Astrocyte (in vitro differentiated cells and primary cell): ENCODE measurements around the gene DCST2. TPM values are rescaled to one million over a fixed set of nuclear protein-coding genes. Genes with fewer than 3 reads are reported as not detected.

Experiments used
- DNase-seq: peaks from one replicate; pipeline ENCODE4 v3.0.0-alpha.2; 2010; ENCODE audit warnings: low read depth
- FAIRE-seq: peaks from 2 replicates; lab custom pipeline; 2011; peaks lifted over from hg19 to GRCh38; lab: Jason Lieb, UNC
- H2AFZ ChIP-seq: 2 replicates; pipeline ENCODE4 v1.6.0; 2012; ENCODE audit warnings: low read depth, low read length, inconsistent platforms
- H3K27ac ChIP-seq: 2 replicates; pipeline ENCODE4 v1.5.1; 2011; ENCODE audit warnings: low read depth, low read length, inconsistent platforms
- H3K27me3 ChIP-seq: 2 replicates; pipeline ENCODE4 v1.6.0; 2011; ENCODE audit warnings: low read length, inconsistent platforms; ENCODE audit not compliant: insufficient read depth
- H3K36me3 ChIP-seq: 2 replicates; pipeline ENCODE4 v1.5.1; 2011; ENCODE audit warnings: low read length, inconsistent platforms; ENCODE audit not compliant: insufficient read depth
- H3K4me1 ChIP-seq: 2 replicates; pipeline ENCODE4 v1.5.1; 2011; ENCODE audit warnings: low read length, inconsistent platforms; ENCODE audit not compliant: insufficient read depth
- H3K4me2 ChIP-seq: 2 replicates; pipeline ENCODE4 v1.6.0; 2012; ENCODE audit warnings: low read length, inconsistent platforms
- H3K4me3 ChIP-seq: 2 replicates; pipeline ENCODE4 v1.5.1; 2011; ENCODE audit warnings: low read depth, mild to moderate bottlenecking, low read length, inconsistent platforms; ENCODE audit not compliant: insufficient read depth
- H3K79me2 ChIP-seq: 2 replicates; pipeline ENCODE4 v1.6.0; 2012; ENCODE audit warnings: mild to moderate bottlenecking, low read length, inconsistent platforms; ENCODE audit not compliant: insufficient read depth
- H3K9ac ChIP-seq: 2 replicates; pipeline ENCODE4 v1.6.0; 2012; ENCODE audit warnings: mild to moderate bottlenecking, low read length, inconsistent platforms
- H3K9me3 ChIP-seq: 2 replicates; pipeline ENCODE4 v1.5.1; 2012; ENCODE audit warnings: low read depth, mild to moderate bottlenecking, low read length, inconsistent platforms; ENCODE audit not compliant: insufficient read depth
- H4K20me1 ChIP-seq: 2 replicates; pipeline ENCODE4 v1.6.0; 2012; ENCODE audit warnings: low read length, inconsistent platforms; ENCODE audit not compliant: insufficient read depth
- H3K27ac Mint-ChIP-seq: one replicate; pipeline ENCODE4 v1.8.0; 2021; ENCODE audit warnings: mild to moderate bottlenecking, mixed read lengths; ENCODE audit not compliant: unreplicated experiment
- H3K27me3 Mint-ChIP-seq: one replicate; pipeline ENCODE4 v1.8.0; 2021; ENCODE audit warnings: low read depth, mixed read lengths; ENCODE audit not compliant: unreplicated experiment
- H3K36me3 Mint-ChIP-seq: one replicate; pipeline ENCODE4 v1.8.0; 2021; ENCODE audit warnings: low read depth, mixed read lengths; ENCODE audit not compliant: unreplicated experiment
- H3K4me1 Mint-ChIP-seq: one replicate; pipeline ENCODE4 v1.8.0; 2021; ENCODE audit warnings: low read depth, mixed read lengths; ENCODE audit not compliant: unreplicated experiment
- H3K4me3 Mint-ChIP-seq: one replicate; pipeline ENCODE4 v1.8.0; 2021; ENCODE audit warnings: mild to moderate bottlenecking, moderate library complexity, mixed read lengths; ENCODE audit not compliant: unreplicated experiment
- H3K9me3 Mint-ChIP-seq: one replicate; pipeline ENCODE4 v1.8.0; 2021; ENCODE audit warnings: mild to moderate bottlenecking, mixed read lengths; ENCODE audit not compliant: unreplicated experiment
- CTCF ChIP-seq: IDR thresholded peaks from 2 replicates; pipeline ENCODE4 v1.5.1; 2011; ENCODE audit warnings: low read depth, mild to moderate bottlenecking, inconsistent platforms, low read length, moderate library complexity; ENCODE audit not compliant: insufficient read depth
- EZH2 ChIP-seq: IDR thresholded peaks from 2 replicates; pipeline ENCODE4 v1.6.1; 2012; ENCODE audit warnings: mild to moderate bottlenecking, low read length, inconsistent platforms; ENCODE audit not compliant: insufficient read depth
- total RNA-seq: library from RNA; stranded (reverse); gene quantifications from 2 replicates; pipeline ENCODE4 v1.2.1, GENCODE V29; 2021

The DCST2 gene
- total RNA-seq, 1 donor from 2014 or later = 0.34 TPM

- H3K36me3 Mint-ChIP-seq = peaks cover 2% of the 10 kb centered on the region
- H3K4me1 Mint-ChIP-seq = peaks cover 16% of the 10 kb centered on the region
- H2AFZ ChIP-seq = peak within 1 kb of the TSS; percentile 75
These were observed 59.3 kb downstream of the DCST2 start, which contains the start of gene CKS1B for GRCh38 chr1:154974102-154974807. Gene CKS1B, plus strand, starts transcription at chr1:154974681. Its CDS starts 65 bp downstream, at chr1:154974746.

GRCh38 chr1:154973344-154974101 is 60.1 kb downstream of the DCST2 start:
- no peaks in the 10 kb centered on the region for H3K36me3 ChIP-seq
- peaks cover 18% of the 10 kb centered on the region for H3K4me1 Mint-ChIP-seq
- peak overlapping the region; percentile 94 for H3K4me2 ChIP-seq
- FAIRE-seq (no peak), DNase-seq (peak; percentile 94)
- H3K27ac Mint-ChIP-seq = no peak overlapping the region
- peaks cover 19% of the 10 kb centered on the region for H4K20me1 ChIP-seq
- no peaks in the 10 kb centered on the region for H3K27me3 Mint-ChIP-seq
- peak overlapping the region; percentile 88 for H3K4me3 ChIP-seq
- TF ChIP-seq CTCF (peak; percentile 13), EZH2 (no peak)
- H3K27me3 ChIP-seq = no peaks in the 10 kb centered on the region
- H3K36me3 Mint-ChIP-seq = peaks cover 2% of the 10 kb centered on the region
- peak overlapping the region; percentile 94 for H3K9ac ChIP-seq
- peak overlapping the region; percentile 99 for H3K27ac ChIP-seq
- no peaks in the 10 kb centered on the region for H3K9me3 ChIP-seq
- no peaks in the 10 kb centered on the region for H3K9me3 Mint-ChIP-seq
- peaks cover 67% of the 10 kb centered on the region for H3K79me2 ChIP-seq
- no peak overlapping the region for H3K4me3 Mint-ChIP-seq
- peaks cover 42% of the 10 kb centered on the region for H3K4me1 ChIP-seq
- H2AFZ ChIP-seq = no peak overlapping the region

More at GRCh38 chr1:154974102-154974807, 59.3 kb downstream of the DCST2 start, which contains the start of gene CKS1B:
- FAIRE-seq (no peak), DNase-seq (peak; percentile 100)
- Mint-ChIP-seq H3K27ac (no peak within 1 kb of the TSS), H3K27me3 (no peaks in the 10 kb centered on the region), H3K4me3 (no peak within 1 kb of the TSS), H3K9me3 (no peaks in the 10 kb centered on the region)
- Histone ChIP-seq H3K4me1 (peaks cover 34% of the 10 kb centered on the region), H3K27me3 (no peaks in the 10 kb centered on the region), H3K27ac (peak within 1 kb of the TSS; percentile 99), H4K20me1 (peaks cover 12% of the 10 kb centered on the region), H3K79me2 (peaks cover 62% of the 10 kb centered on the region), H3K4me3 (peak within 1 kb of the TSS; percentile 88), H3K9me3 (no peaks in the 10 kb centered on the region), H3K4me2 (peak within 1 kb of the TSS; percentile 94), H3K36me3 (peaks cover 2% of the 10 kb centered on the region), H3K9ac (peak within 1 kb of the TSS; percentile 94)
- TF ChIP-seq EZH2 = no peak
- TF ChIP-seq CTCF = no peak
